8988T (cell line): Measurements from ENCODE around the gene SERAC1.
"Not testable (repeated sequence)": the region's sequence is repeated elsewhere in the genome, so short reads cannot be mapped to it uniquely, and the experiment has no call there.

Experiments
- DNase-seq: peaks from one replicate; pipeline ENCODE4 v3.0.0; 2011

The SERAC1 gene

DNA sequence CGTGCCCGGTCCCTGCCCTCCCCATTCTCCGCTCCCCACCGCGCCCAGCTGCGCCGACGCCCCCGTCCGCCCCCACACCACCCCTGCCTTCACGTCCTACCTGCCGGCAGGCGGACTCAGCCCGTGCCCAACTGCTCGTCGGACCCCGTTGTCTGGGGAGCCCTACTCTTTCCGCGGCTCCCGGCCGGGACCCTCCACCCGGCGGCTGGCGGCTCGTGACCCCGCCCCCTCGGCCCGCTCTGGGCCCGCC, at the start of gene SERAC1:
SERAC1 (minus strand) TSS at position 223 of the 250 bp plus-strand sequence. CDS start 9,899 bp downstream, outside the sequence.
- no peak for DNase-seq

DNA sequence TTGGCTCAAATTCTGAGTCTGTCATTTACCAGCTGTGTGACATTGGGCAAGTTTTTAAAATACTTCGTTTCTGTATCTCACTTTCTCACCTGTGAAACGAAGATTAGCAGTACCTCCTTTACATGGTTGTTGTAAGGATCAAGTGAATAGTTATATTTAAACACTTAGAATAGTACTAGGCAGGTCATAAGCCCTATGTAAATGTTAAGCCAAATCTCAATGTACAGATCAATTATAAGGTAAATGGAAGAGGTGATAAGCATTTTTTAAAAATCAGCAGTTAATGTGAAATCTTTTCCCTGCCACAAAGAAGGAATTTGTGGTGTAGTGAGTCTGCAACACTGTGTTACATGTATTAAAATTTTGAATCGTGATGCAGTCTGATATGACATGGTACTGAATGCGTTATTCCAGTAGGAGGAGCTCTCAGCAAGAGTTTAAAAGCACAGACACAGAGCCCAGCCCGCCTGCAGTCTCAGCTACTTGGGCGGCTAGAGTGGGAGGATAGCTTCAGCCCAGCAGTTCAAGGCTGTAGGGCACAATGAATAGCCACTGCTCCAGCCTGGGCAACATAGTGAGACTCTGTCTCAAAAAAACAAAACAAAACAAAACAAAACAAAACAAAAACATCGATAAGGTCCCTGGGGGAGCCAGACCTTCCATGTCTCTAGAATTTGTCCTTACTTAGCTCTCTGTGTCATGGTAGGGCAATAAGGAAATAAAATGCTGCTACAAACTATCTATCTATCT, 46.0 kb upstream of the SERAC1 start:
- no peak for DNase-seq

DNA sequence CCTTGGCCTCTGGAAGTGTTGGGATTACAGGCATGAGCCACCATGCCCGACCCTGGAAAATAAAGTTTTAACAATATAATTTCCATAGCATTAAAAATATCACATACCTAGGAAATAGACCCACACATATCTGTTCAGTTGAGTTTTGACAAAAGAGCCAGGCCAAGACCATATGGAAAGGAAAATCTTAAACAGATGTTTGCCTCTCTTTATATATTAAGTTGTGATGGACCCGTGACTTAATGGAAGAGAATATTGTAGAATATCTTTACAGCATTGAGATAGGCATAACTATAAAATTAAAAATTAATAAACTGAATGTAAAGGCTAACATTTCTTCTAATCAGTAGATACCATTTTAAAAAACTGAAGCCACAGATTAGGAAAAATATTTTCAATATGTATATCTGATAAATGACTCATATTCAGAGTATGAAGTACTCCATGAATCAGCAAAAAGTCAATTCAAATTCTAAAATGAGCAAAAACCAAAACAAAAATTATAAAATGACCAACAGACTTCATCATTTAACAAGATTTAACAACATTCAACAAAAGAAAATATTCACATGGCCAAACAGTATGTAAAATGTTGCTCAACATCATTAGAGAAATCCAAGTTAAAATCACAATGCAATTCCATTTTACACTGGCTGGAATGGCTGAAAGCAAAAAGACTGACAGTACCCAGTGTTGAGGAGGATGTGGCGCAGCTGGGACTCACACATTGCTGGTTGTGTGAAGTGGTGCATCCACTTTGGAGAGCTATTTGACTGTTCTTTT, 43.4 kb upstream of the SERAC1 start:
- DNase-seq = no peak

DNA sequence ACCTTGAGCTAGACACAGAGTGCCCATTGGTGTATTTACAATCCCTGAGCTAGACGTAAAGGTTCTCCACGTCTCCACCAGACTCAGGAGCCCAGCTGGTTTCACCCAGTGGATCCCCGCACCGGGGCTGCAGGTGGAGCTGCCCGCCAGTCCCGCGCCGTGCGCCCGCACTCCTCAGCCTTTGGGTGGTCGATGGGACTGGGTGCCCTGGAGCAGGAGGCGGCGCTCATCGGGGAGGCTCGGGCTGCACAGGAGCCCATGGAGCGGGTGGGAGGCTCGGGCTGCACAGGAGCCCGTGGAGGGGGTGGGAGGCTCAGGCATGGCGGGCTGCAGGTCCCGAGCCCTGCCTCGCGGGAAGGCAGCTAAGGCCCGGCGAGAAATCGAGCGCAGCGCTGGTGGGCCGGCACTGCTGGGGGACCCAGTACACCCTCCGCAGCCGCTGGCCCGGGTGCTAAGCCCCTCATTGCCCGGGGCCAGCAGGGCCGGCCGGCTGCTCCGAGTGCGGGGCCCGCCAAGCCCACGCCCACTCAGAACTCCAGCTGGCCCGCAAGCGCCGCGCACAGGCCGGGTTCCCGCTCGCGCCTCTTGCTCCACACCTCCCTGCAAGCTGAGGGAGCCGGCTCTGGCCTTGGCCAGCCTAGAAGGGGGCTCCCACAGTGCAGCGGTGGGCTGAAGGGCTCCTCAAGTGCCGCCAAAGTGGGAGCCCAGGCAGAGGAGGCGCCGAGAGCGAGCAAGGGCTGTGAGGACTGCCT, 41.7 kb upstream of the SERAC1 start:
- DNase-seq = not testable (repeated sequence)

DNA sequence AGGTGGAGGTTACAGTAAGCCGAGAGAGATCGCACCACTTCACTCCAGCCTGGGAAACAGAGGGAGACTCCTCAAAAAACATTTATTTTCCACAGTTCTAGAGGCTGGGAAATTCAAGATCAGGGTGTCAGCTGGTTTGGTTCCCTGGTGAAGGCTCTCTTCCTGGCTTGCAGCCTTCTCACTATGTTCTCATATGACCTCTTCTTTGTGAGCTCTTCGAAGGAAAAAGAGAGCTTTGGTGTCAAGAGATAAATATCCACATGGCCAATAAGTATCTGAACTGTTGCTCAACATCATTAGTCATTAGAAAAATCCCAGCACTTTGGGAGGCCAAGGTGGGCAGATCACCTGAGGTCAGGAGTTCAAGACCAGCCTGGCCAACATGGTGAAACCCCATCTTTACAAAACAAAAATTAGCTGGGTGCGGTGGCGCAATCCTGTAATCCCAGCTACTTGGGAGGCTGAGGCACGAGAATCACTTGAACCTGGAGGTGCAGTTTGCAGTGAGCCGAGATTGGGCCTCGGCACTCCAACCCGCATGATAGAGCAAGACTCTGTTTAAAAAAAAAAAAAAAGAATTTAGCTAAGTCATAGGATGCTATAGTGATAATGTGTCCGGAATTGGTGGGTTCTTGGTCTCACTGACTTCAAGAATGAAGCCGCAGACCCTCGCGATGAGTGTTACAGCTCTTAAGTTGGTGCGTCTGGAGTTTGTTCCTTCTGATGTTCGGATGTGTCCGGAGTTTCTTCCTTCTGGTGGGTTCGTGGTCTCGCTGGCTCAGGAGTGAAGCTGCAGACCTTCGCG, 40.4 kb upstream of the SERAC1 start:
- not testable (repeated sequence) for DNase-seq

DNA sequence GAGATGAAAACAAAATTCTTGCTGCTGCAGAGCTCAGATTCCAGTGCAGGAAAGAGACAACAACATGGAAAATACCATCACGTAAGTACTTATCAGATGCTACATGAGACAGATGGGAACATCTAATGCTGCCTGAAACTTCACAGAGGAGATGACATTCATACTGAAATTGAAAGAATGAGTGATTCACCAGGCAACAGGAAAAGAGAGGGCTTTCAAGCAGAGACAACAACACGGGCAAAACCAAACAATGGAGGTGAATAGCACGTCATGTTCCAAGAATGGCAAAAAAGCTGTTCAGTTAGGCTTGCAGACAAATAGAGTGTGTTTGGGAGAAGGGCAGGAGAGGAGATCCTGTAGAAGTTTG, 39.3 kb upstream of the SERAC1 start:
- no peak for DNase-seq

DNA sequence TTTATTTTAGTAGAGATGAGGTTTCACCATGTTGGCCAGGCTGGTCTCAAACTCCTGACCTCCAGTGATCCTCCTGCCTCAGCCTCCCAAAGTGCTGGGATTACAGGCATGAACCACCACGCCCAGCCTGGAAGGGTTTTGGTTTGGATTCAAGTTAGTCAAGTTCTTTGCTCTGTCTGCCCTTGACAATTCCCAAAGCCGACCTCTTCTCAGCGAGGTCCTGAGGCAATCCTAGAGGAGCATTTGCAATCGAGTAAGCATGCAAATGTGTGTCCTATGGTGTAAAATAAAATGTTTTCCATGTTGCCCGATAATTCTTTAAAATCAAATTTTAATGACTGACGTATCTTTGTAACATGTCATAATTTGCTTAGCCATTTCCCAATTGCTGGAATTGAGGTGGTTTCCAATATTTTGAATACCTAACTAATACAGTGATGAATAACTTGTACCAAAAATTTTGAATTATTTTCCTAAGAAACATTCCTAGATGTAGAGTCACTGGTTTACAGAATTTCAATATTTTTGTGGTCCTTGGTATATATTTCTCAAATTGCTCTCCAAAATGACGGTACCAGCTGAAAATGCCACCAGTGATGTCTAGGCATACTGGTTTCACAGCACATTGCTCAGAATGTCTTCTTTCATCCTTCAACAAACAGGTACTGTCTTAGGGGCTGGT, 38.8 kb upstream of the SERAC1 start:
- DNase-seq = no peak

DNA sequence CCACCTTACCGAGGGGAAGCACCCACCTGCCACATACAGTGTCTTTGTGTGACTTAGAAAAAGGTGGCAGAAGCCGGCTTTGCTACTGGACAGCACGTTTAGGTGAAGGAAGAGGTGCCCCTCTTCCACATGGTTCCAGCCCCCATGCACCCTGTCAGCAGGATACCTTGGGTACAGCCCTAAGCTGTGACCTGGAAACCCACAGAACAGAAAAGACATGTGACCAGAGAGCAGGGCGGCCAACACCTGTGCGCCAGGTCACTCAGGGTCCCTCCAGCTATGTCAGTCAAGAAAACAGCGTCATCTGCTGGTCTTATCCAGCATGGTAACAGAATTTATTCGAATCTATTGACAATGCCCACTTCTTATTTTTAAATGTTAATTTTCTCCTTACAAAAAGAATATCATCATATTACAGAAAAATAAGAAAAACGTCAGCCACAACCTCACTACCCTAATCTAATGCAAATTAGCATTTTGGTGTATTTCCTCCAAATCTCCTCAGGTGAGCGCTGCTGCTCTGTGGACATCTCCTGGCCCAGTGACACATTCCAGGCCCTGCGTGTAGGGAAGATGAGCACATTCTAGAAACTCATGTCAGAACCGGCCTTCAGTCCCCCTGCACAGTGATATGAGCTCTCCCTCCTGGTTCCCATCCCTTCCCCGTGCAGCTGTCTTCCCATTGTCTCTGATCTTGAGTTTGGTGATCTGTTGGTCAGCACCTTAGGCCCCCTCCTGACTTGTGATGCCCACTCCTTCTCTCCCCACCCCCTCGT, 37.3 kb upstream of the SERAC1 start:
- no peak for DNase-seq

DNA sequence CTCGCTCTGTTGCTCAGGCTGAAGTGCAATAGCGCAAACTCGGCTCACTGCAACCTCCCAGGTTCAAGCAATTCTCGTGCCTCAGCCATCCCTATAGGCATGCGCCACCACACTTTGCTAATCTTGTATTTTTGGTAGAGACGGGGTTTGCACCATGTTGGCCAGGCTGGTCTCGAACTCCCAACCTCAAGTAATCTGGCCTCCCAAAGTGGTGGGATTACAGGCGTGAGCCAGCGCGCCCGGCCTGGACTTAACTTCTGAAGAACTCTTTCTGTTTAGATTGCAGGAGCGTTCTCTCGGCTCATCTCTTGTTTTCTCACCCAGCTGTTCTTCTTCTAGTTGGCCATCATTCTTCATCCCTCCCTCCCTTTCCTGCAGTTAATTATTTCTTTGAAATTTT, 30.4 kb upstream of the SERAC1 start:
- DNase-seq = no peak

DNA sequence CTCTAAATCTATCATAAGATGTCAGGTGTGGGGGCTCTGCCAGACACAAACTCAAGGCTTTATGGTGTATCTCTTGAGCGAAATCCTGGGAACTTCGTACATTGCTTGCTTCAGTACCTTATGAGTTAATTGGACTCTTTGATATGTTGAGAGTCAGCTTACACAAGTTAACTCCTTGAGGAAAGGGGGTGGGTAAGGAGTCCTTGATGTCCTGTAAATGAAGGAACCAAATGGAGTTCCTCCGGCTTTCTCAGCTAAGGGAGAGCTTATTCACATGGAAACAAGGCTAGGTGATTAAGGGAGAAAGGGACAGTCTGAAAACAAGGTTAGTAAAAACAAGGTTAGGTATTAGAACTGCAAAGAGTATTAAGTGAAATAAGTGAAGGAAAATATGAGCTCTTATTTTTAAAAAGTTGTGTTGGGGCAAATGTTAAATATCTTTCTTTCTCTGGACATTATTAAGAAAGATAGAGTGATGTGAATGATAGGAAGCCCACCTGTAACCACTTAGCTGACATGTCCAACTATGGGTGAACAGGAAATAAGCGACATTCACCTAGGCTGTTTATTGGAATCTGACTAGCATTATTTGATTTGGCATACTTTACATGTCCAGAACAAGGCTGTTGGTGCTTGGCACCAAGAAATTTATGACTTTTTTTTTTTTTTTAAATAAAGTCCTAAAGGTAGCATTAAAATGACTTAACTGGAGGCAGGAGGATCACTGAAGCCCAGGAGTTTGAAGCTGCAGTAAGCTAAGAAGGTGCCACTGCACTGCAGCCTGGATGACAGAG, 26.6 kb upstream of the SERAC1 start:
- DNase-seq = no peak

DNA sequence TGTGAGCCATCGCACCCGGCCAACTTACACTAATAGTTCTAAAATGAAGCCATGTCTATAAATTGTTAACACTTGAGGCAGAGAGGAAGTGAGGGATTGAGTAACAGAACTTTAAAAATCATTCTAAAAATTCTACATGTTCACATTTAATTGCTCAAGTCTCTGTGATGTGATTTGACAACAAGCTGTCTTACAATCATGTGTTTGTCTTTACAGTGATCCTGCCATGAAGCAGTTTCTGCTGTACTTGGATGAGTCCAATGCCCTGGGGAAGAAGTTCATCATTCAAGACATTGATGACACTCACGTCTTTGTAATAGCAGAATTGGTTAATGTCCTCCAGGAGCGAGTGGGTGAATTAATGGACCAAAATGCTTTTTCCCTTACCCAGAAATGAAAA, 23.7 kb upstream of the SERAC1 start:
- DNase-seq = no peak

DNA sequence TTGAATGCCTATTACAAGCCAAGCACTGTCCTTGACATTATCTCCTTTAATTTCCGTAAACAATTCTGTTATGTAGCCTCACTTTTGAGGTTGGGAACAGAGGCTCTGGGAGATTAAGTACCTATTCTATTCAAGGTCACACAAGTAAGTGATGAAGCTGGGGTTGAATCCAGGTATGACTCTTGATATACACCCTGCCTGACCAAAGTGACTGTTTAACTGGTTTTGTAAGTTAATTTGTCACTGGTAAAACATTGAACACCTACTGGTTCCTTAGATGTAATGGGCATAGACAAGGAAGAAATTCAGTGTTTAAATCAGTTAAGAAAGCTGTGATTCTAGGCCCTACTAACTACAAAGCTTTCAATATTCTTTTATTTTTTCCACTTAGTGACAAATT, 23.0 kb upstream of the SERAC1 start:
- no peak for DNase-seq

DNA sequence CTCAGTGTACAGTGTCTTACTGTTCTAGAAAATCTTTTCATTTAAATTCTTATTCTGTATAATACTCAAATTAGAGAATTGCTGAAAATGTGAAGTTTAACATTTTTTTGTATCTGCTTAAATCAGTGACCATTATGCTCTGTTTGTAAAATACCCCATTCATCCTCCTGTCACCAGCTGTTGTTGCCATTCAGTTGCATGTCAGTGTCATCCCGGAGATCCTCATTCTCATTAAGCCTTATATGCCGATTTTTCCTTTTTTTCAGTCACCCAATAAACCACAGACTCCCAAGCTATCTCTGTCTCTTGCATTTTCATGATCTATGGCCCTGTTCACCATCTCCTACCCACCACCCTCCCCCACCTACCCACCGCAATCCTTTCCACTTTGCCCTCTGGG, 20.5 kb upstream of the SERAC1 start:
- no peak for DNase-seq

DNA sequence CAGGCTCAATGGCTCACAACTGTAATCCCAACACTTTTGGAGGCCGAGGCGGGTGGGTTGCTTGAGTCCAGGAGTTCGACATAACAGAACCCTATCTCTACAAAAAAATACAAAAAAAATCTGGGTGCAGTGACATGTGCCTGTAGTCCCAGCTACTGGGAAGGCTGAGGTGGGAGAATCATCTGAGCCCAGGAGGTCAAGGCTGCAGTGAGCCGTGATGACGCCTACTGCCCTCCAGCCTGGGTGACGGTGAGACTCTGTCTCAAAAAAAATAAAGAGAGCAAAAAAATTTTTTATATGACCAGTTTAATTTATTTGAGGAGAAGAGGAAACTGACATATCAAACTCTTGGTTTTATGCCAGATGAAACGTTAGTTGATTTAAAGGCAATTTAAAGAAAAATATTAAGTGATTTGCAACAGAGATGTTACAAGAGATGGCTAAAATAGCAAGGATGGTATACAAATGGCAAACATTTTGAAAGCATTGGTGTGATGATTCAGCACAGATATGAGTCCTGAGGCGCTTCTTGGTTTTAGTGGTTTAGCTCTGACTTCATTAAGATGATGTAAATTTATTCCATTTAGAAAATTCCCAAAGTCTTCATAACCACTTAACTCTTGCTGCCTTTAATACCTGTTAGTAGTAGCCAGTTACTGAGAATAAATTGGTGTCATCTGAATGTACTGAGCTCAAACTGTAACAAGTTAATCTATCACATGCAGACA, 17.8 kb upstream of the SERAC1 start:
- no peak for DNase-seq

DNA sequence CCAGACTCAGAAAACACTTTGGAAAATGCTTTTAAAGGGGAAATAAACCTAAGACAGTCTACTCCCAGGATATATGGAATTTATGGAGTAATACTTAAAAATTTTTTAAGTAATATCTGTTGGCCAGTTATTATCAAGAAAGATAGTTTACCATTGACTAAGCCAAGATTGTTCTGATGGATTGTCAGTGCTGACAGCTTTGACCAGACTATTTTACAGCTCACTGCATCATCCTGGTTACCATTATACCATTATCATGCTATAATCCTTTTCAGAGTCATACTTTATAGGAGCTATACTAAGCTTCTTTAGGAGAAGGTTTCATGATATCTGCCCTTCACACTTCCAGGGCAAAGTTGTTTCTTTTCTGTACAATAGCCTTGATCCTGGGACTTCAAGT, 16.5 kb upstream of the SERAC1 start:
- DNase-seq = no peak

DNA sequence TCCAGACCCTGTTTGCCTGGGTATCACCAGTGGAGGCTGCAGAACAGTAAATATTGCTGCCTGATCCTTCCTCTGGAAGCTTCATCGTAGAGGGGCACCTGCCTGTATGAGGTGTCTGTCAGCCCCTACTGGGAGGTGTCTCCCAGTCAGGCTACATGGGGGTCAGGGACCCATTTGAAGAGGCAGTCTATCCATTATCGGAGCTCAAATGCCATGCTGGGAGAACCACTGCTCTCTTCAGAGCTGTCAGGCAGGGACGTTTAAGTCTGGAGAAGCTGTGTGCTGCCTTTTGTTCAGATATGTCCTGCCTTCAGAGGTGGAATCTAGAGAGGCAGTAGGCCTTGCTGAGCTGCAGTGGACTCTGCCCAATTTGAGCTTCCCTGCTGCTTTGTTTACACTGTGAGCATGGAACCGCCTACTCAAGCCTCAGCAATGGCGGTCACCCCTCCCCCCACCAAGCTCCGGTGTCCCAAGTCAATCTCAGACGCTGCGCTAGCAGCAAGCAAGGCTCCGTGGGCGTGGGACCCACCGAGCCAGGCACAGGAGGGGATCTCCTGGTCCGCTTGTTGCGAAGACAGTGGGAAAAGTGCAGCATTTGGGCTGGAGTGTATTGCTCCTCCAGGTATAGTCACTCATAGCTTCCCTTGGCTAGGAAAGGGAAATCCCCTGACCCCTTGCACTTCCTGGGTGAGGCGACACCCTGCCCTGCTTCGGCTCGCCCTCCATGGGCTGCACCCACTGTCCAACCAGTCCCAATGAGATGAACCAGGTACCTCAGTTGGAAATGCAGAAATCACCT, 15.3 kb upstream of the SERAC1 start:
- DNase-seq = not testable (repeated sequence)

DNA sequence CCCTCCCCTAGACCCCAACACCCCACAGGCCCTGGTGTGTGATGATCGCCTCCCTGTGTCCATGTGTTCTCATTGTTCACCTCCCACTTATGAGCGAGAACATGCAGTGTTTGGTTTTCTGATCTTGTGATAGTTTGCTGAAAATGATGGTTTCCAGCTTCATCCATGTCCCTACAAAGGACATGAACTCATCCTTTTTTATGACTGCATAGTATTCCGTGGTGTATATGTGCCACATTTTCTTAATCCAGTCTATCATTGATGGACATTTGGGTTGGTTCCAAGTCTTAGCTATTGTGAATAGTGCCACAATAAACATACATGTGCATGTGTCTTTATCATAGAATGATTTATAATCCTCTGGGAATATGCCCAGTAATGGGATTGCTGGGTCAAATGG, 9.7 kb upstream of the SERAC1 start:
- not testable (repeated sequence) for DNase-seq

DNA sequence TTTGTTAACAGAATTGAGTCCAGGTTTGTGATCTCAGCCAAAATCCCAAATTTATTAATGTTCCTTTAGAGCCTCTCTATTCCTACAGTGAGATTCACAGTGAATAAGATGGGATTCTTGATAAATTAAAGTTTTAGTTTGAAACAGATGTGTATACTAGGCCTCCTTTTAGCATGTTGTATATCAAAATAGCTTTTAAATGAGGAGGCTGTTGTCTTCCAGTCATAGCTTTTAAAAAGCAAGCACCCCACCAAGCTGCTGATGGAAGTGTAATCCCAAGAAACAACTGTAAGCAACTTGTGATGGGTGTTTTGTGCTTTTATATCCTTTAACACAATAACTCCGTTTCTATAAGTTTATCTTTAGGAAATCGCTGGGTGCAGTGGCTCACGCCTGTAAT, 7.0 kb upstream of the SERAC1 start:
- no peak for DNase-seq

DNA sequence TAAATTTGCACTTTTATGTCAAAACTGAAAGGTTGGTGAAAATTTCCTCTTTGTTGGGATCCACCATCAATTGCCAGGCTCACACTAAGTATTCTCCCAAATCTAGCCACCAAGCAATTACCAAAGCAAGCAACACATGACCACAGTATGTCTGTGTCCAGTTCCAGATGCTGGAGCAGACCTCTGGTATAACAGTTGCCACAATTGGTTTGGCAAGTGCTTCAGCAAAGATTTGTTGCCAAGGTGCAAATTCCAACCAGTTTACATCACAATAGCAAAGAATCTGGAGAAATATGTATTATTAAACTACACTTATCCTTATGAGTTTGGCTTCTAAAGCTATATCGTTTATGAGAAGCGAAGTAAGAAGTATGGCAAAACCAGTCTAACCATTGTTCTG, 6.5 kb upstream of the SERAC1 start:
- DNase-seq = no peak
